NCI-H2107 treated with DMSO at 0.1 percent for 48 hours (cell line): ENCODE results near the gene ATRNL1.

Experiments
- DNase-seq: peaks from one replicate; lab custom pipeline; 2025; ENCODE audit not compliant: unreplicated experiment; lab: John Stamatoyannopoulos, UW

Gene ATRNL1

GRCh38 chr10:115829521-115830205 lies 736.5 kb downstream of the ATRNL1 start:
- DNase-seq, result no peak

- DNase-seq, result no peak
These were observed 737.3 kb downstream of the ATRNL1 start for GRCh38 chr10:115830265-115830970.

- no peak for DNase-seq
These were observed 737.9 kb downstream of the ATRNL1 start for GRCh38 chr10:115831016-115831415.

- no peak for DNase-seq
These were observed 740.0 kb downstream of the ATRNL1 start for GRCh38 chr10:115833119-115833518.

GRCh38 chr10:115844591-115844990 lies 751.4 kb downstream of the ATRNL1 start:
- no peak for DNase-seq

GRCh38 chr10:115845921-115846320 lies 752.8 kb downstream of the ATRNL1 start:
- no peak for DNase-seq

GRCh38 chr10:115846528-115846927 lies 753.4 kb downstream of the ATRNL1 start:
- DNase-seq, result no peak

GRCh38 chr10:115849197-115849596 lies 756.0 kb downstream of the ATRNL1 start:
- no peak for DNase-seq

- DNase-seq, result no peak
These were observed 757.5 kb downstream of the ATRNL1 start for GRCh38 chr10:115850666-115851065.

GRCh38 chr10:115851695-115852094 lies 758.5 kb downstream of the ATRNL1 start:
- no peak for DNase-seq

- no peak for DNase-seq
These were observed 761.7 kb downstream of the ATRNL1 start for GRCh38 chr10:115854740-115855435.

GRCh38 chr10:115856580-115856979 lies 763.4 kb downstream of the ATRNL1 start:
- DNase-seq, result no peak

- DNase-seq, result no peak
These were observed 764.7 kb downstream of the ATRNL1 start for GRCh38 chr10:115857856-115858255.

GRCh38 chr10:115860182-115861107 lies 767.3 kb downstream of the ATRNL1 start:
- no peak for DNase-seq

GRCh38 chr10:115861455-115861854 lies 768.3 kb downstream of the ATRNL1 start:
- no peak for DNase-seq

GRCh38 chr10:115861864-115862263 lies 768.7 kb downstream of the ATRNL1 start:
- no peak for DNase-seq

GRCh38 chr10:115866174-115866573 lies 773.0 kb downstream of the ATRNL1 start:
- DNase-seq, result no peak

- no peak for DNase-seq
These were observed 773.5 kb downstream of the ATRNL1 start for GRCh38 chr10:115866691-115867090.

- no peak for DNase-seq
These were observed 774.1 kb downstream of the ATRNL1 start for GRCh38 chr10:115867305-115867704.

- no peak for DNase-seq
These were observed 778.7 kb downstream of the ATRNL1 start for GRCh38 chr10:115871855-115872254.

GRCh38 chr10:115875172-115875571 lies 782.0 kb downstream of the ATRNL1 start:
- DNase-seq, result no peak
